T-helper 2 cell (primary cell): ENCODE results near the gene FXN.
"Not testable (repeated sequence)": the region's sequence is repeated elsewhere in the genome, so short reads cannot be mapped to it uniquely, and the experiment has no call there.

Source experiments
- DNase-seq, 5 experiments: peaks; one replicate each; pipeline versions ENCODE4 v3.0.0 to v3.0.0-alpha.2; 2012 to 2022

Gene FXN

DNA sequence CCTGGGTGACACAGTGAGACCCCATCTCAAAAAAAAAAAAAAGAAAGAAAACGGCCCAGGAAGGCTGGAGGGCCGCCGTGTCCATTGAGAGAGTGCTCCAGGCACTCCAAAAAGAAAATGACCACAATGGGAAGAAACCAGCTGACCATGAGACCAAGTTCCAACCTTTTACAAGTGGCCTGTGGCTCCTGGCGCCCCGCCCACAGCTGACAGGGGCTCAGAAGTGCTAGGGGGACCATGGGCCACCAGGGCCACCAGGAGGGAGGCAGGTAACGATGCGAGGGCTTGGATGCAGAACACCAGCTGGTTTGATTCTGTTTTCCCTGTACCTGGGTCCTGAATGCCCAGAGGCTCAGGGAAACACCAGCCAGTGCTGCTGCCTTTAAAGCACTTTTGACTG lies 34.6 kb downstream of the FXN start:
- no peak for DNase-seq

DNA sequence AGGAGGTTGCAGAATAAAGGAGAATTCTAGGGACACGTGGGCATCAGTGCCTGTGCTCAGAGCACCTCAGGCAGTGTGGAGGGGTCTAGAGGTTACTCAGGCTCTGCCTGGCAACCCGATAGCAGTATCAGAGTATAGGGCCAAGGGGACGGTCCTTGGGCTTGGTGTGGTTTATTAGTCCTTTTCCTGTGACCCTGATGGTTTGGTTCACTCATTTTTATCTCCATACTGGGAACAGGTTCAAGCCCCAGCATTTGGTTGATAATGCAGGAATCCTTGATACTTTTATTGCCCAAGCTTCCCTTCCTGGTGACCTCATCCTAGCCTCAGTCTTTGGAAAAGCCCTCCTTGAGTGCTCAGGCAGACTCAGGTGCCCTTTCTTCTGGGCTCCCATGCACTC lies 35.5 kb downstream of the FXN start:
- DNase-seq: no peak

DNA sequence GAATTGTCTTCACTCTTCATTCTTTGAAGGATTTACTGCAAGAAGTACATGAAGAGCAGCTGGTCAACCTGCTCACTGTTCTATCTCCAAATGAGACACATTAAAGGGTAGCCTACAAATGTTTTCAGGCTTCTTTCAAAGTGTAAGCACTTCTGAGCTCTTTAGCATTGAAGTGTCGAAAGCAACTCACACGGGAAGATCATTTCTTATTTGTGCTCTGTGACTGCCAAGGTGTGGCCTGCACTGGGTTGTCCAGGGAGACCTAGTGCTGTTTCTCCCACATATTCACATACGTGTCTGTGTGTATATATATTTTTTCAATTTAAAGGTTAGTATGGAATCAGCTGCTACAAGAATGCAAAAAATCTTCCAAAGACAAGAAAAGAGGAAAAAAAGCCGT lies 37.6 kb downstream of the FXN start:
- no peak for DNase-seq

DNA sequence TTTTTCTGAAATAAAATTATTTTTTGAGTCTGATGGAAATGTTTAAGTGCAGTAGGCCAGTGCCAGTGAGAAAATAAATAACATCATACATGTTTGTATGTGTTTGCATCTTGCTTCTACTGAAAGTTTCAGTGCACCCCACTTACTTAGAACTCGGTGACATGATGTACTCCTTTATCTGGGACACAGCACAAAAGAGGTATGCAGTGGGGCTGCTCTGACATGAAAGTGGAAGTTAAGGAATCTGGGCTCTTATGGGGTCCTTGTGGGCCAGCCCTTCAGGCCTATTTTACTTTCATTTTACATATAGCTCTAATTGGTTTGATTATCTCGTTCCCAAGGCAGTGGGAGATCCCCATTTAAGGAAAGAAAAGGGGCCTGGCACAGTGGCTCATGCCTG lies 39.2 kb downstream of the FXN start:
- DNase-seq: no peak

DNA sequence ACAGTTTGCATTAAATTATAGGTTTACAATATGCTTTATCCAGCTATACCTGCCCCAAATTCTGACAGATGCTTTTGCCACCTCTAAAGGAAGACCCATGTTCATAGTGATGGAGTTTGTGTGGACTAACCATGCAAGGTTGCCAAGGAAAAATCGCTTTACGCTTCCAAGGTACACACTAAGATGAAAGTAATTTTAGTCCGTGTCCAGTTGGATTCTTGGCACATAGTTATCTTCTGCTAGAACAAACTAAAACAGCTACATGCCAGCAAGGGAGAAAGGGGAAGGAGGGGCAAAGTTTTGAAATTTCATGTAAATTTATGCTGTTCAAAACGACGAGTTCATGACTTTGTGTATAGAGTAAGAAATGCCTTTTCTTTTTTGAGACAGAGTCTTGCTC lies 41.0 kb downstream of the FXN start:
- DNase-seq: no peak

DNA sequence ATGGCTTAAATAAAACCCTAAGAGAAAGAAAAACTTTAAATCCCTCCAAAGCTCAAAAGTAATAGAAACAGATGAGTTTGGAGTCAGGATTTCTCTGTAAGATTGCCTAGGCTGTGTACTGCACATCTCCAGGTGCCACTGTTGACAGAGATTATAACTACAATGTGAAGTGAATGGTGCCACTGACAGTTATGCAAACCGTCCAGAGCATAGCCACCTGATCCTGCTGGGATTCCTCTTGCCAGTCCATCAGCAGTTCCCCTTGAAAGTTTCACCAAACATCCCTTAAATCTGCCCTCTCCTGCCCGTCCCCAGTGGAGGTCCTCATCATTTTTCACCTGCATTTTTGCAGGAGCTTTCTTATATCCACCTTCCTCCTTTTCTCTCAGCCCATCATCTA lies 42.5 kb downstream of the FXN start:
- no peak for DNase-seq

DNA sequence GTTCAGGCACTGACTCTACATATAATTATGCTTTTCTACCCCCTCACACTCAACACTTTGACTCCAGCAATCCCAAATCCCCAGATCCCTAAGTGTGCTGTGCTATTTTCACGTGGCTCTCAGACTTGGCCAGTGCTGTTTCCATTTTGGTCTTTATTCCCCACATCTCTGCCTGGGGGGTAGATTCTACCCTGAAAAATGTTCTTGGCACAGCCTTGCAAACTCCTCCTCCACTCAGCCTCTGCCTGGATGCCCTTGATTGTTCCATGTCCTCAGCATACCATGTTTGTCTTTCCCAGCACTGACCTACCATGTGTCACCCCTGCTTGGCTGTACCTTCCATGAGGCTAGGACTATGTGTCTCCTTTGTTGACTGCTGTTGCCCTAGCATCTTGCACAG lies 43.0 kb downstream of the FXN start:
- no peak for DNase-seq

DNA sequence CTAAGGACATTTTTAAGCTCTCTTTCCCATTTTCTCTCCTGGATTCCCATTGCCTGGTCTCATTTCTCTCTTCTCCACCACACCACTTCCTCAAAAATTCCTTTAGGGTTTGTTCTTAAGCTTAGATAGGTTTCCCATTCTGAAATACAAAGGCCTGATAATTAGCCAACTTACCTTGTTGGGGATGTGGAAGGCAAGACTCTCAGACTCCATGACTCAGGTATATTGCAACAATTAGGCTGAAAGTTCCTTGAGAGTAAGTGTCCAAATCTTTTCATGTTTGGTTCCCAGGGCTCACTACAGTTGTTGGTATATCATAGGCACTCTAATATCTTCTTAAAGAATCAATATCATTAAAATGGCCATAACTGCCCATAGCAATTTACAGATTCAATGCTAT lies 43.6 kb downstream of the FXN start:
- DNase-seq: no peak

DNA sequence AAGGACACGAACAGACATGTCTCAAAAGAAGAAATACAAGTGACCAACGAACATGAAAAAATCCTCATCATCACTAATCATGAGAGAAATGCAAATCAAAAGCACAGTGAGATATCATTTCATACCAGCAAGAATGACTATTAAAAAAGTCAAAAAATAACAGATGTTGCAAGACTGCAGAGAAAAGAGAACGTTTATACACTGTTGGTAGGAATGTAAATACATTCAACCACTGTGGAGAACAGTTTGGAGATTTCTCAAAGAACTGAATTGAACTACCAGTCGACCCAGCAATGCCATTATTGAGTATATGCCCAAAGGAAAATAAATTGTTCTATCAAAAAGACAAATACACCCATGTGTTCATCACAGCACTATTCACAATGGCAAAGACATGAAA lies 45.7 kb downstream of the FXN start:
- DNase-seq: no peak

DNA sequence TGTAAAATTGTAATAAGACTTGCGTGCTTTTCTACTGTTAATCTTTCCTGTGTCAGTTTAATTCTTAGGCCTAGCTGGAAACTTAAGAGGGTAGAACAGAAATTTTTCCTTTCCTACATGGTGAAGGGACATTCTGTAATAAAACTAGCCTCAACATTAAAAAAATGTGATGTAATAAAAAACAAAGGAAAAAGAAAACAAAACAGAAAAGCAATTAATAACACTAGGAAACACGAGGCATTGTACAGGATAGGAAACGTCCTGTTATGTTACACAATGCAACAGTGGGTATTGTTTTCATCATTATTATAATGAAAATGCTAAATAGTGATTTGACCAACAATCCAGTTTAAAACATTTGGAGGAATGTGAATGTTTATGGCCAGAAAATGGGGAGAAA lies 47.8 kb downstream of the FXN start:
- no peak for DNase-seq

DNA sequence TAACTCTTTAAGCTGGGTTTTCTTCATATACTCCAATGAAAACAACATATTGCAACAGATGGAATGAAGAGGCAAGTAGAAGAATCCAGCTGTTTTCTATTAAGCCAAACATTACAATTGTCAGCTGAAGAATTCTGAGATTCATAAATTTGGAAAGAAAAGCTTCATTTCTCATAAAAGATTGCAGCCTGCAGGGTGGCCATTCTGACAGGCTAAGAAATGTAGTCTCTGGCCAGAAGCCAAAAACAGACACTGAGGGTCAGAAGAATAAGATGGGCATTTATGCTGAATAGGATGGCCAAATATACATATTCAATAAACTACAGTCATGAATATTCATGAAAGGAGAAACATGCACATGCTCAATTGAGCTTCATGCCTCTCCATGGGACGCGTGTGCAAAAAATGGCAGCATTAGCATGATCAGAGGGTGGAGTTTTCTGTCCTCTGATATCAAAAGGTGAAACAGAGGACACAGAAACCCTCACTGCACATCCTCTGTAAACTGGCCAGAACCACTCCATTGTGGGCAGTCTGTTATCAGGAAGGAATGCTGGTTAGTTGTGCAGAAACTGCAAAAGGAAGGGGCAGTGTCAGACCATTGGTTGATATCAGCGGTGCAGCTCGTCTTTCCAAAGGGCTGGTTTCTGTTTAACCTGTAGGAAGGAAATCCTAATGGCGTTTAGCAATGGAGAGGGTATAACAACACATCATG lies 50.2 kb downstream of the FXN start:
- no peak for DNase-seq

DNA sequence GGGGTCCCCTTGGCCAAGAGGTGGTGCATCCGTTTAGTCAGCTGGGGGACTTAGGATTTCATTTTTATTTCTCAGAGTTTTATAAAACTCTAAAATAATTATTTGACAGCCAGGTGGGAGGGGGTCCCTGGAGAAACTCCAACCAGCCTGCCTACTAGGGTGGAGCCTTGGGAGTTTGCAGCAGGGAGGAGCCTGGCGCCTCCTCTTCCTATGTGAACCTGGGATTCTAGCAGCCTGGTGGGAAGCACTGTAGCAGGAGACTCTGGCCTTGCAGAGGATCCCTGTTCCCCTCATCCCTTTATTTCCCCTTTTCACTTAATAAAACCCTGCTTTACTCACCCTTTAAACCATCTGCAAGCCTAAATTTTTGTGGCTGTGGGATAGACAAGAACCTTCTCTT lies 50.8 kb downstream of the FXN start:
- no peak for DNase-seq

DNA sequence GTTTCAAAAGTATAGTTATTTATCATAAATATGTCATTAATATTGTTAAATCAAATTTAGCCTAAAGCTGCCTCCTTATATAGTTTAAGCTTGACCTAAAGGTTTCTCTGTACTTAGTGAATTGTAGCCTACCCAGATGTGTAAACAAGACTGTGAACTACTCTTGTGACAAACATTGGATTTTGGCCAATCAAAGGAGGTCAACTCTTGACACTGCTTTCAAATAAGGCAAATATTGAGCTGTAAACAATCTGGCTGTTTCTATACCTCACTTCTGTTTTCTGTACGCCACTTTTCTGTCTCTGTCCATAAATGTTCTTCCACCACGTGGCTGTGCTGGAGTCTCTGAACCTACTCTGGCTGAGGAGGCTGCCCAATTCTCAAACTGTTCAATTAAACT lies 51.2 kb downstream of the FXN start:
- no peak for DNase-seq

DNA sequence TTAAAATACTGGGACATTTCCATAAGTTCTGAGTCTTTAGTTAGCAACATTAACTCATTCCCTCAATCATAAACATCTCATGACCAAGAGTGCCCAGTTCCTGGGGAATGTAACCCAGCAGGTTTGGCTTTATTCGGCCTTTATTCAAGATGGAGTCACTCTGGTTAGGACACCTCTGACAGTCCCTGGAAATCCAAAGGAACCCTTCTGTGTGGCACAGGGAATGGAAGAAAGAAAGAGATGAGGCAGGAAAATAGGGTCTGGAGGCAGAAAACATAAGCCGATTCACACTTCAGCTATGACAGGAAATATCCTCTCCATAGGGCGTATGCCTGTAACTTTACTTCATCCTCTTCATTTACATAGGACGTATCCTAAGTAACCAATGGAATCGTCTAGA lies 53.5 kb downstream of the FXN start:
- no peak for DNase-seq

DNA sequence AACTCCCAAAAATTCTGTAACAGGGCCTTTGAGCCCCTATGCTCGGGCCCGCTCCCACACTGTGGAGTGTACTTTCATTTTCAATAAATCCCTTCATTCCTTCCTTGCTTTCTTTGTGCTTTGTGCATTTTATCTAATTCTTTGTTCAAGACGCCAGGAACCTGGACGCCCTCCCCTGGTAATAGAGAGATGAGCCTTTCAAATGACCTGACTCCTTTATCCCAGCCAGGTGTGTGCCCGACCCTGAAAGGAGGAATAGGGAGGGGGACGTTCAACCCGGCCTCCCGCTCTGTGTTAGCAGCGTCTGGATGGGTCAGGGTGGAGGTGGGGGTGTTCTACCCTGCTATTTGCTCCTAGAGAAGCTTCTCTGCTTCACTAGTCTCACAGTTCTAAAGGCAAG lies 53.9 kb downstream of the FXN start:
- no peak for DNase-seq

DNA sequence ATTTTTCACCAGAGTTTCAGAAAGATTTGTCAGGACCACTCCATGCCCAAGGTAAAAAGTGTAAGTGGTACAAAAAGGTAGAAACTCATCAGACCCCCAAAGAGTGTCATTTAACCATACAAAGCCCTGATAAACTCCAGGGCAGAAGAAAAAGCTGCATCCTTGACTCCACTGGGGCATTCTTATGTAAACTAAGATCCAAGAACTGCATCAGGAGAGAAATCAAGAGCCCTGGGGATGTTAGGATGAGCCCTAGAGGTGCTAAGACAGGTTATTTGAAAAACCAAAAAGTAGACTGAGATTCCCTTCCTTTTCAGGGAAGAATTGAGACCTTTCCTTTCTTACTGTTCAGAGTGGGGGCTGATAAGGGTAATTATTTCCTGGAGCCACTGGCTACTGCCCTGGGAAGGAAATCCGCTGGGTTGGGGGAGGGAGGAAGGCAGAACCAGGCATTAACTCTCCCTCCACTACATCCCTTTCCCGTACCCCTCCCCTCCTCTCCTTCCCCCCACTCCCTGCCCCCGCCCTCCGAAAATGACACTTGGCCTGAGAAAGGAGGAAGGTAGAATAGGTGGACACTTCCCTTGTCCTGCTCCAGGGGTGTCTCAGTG lies 54.7 kb downstream of the FXN start:
- no peak for DNase-seq

DNA sequence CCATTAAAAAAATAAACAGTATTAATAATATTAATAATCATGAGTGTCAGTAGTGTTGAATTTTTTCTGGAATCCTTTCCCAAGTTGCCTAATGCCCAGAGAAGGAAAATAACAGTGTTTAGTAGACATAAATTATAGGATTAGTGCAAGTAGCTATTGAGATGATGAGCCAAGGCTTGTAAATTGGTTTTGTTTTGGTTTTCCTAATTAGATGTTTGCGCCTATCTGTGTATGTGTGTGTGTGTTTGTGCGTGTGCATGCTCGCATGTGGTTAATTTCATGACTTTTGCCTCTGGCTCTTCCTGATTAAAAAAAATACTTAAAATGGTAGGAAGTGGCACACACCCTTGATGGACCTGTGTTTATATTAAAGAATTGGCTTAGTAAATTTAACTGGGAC lies 55.4 kb downstream of the FXN start:
- DNase-seq: no peak

DNA sequence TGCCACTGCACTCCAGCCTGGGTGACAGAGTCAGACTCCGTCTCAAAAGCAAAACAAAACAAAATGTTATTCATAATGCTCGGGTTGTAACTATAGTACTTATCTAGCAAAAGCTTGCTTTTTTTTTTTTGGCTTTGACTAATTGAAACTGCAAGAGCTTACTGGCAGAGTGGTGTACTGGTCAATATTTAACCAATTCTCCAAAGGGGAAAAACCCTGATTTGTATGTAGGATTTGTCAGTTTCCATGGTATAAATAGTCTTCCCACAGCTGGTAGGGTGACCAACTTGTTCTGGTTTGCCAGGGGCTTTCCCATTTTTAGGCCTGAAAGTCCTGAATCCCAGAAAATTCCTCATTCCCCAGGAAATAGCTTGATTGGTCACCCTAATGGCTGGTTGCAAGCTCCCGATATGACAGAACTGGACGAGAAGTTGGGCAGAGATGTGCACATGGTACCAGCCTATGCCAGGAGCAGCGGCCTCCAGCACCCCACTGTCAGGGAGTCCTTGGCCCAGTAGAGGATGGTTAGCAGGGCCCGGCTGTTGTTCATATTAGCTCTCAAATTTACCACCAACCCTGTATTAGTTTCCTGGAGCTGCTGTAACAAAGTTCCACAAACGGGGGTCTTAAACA lies 58.0 kb downstream of the FXN start:
- DNase-seq: no peak

DNA sequence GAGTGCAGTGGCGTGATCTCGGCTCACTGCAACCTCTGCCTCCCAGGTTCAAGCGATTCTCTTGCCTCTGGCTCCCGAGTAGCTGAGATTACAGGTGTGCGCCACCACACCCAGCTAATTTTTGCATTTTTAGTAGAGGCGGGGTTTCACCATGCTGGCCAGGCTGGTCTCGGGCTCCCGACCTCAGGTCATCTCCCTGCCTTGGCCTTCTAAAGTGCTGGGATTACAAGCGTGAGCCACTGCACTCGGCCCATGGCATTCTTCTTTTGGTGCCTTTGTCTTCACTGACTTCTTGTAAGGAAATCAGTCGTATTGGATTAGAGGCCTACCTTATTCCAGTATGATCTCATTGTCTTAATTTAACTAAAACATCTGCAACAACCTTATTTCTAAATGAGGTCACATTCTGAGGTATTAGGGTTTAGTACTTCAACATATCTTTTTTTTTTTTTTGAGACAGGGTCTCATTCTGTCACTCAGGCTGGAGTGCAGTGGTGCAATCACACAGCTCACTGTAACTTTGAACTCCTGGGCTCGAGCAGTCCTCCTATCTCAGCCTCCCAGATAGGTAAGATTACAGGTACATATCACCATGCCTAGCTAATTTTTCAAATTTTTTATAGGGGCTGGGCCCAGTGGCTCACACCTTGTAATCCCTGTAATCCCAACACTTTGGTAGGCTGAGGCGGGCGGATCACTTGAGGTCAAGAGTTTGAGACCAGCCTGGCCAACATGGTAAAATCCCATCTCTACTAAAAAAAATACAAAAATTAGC lies 59.0 kb downstream of the FXN start:
- not testable (repeated sequence) for DNase-seq

DNA sequence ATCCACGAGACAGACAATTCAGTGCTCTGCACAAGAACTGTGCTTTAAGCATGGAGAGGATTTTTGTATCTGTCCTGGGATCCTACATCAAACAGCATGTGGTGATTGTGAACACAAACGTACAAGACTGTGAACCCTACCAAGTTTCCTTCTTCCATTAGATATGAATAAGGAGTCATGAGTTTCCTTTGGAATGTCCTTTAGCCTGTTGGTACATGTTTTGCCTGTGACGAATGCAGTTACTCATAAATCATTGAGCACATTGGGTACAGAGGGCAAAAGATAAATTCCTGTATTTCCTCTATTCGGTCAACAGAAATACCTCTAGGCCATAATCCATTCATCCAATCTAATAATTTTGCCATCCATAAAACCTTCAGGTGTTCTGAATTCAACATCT lies 61.5 kb downstream of the FXN start:
- DNase-seq: no peak

DNA sequence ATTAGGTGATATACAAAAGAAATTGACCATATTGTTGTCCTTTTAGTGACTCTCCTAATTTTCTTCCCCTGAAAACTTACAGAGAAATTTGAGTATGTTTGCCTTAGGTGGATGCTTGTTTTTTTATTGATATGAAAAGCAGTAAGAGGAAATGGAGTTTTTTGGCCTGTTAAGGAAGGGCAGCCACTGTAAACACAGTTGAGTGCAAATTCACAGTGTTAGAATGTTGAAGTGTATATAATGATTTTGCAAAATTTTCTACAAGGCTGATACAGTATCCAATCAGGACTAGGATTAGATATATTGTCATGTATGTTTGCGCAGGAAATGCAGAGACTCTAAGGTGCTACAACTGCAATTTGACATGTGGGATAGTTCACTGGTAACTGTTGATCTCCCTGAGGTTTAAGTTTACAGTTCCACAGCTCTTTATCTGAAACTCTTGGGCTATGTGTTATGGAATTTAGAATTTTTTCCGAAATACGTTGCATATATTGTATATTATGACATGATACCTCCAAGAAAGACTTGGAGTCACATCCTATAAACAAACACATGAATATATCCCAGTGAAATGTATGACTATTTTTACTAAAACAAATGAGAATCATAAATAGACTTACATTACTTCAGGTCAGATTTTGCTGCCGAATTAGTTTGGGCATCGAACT lies 62.5 kb downstream of the FXN start:
- DNase-seq: no peak

DNA sequence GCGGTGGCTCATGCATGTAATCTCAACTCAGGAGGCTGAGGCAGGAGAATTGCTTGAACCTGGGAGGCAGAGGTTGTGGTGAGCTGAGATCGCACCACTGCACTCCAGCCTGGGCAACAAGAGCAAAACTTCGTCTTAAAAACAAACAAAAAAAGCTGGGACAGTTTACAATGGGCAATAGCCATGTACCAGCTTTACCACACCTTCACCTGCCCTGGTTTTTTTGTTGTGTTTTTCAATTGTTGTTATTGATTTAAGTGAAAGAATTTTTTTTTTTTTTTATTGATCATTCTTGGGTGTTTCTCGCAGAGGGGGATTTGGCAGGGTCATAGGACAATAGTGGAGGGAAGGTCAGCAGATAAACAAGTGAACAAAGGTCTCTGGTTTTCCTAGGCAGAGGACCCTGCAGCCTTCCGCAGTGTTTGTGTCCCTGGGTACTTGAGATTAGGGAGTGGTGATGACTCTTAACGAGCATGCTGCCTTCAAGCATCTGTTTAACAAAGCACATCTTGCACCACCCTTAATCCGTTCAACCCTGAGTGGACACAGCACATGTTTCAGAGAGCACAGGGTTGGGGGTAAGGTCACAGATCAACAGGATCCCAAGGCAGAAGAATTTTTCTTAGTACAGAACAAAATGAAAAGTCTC lies 67.9 kb downstream of the FXN start:
- not testable (repeated sequence) for DNase-seq
